ES-I3 (cell line): ENCODE measurements around the gene MACROH2A1.

Experiments
- H3K36me3 ChIP-seq: 2 replicates; pipeline ENCODE4 v1.6.1; 2013; ENCODE audit warnings: mild to moderate bottlenecking, low read length, control low read depth, moderate library complexity; ENCODE audit not compliant: insufficient read depth
- H3K4me1 ChIP-seq: 2 replicates; pipeline ENCODE4 v1.6.1; 2013; ENCODE audit warnings: mild to moderate bottlenecking, control low read depth, low read length; ENCODE audit not compliant: insufficient read depth
- H3K9ac ChIP-seq: 2 replicates; pipeline ENCODE4 v1.6.1; 2013; ENCODE audit warnings: low read depth, mild to moderate bottlenecking, low read length, moderate library complexity
- H3K9me3 ChIP-seq: 2 replicates; pipeline ENCODE4 v1.6.1; 2013; ENCODE audit warnings: mild to moderate bottlenecking, low read length, moderate library complexity; ENCODE audit not compliant: control insufficient read depth, insufficient read depth

Gene MACROH2A1

DNA sequence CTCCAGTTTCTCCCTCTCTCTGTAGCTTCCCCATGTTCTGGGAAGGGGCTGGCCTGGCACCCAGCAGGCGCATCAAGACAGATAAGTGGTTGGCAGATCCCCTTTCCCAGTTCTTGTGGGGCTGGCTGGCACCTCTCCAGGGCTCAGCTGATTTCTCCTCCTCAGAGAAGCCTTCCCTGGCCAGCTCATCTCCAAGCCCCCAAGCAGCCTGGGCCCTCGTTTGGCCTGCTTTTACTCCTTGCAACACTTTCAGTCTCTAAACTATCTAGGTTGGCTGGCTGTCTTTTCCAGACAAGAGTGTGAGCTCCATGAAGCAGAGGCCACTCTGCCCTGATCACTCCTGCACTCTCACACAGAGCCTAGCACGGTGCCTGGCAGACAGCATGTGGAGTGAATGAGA is 13.5 kb downstream of the MACROH2A1 start:
- H3K9me3 ChIP-seq: no peaks in the 10 kb centered on the region
- H3K36me3 ChIP-seq: no peaks in the 10 kb centered on the region; the same call in 1 of the 2 replicates
- no peak overlapping the region for H3K9ac ChIP-seq
- H3K4me1 ChIP-seq: no peaks in the 10 kb centered on the region

DNA sequence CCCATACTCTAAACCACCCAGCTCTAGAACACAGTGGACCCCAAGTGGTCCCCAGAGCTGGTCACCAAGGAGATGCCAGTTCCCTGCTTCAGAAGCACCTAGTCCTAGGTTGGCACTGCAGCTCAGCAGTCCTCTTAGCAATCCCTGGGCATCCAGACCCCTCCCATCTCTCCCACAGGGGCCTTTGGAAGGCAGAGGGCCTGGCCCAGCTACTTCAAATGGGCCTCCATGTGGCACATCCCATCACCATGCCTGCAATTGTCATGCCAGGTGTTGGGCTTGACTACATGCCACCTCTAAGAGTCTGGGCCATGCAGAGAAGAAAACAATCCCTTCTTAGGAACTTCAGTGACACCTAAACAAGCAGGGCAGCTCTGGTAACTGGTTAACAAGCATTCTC is 14.1 kb downstream of the MACROH2A1 start:
- Histone ChIP-seq H3K4me1 (no peaks in the 10 kb centered on the region), H3K9me3 (no peaks in the 10 kb centered on the region), H3K36me3 (no peaks in the 10 kb centered on the region; the same call in 1 of the 2 replicates), H3K9ac (no peak overlapping the region)

DNA sequence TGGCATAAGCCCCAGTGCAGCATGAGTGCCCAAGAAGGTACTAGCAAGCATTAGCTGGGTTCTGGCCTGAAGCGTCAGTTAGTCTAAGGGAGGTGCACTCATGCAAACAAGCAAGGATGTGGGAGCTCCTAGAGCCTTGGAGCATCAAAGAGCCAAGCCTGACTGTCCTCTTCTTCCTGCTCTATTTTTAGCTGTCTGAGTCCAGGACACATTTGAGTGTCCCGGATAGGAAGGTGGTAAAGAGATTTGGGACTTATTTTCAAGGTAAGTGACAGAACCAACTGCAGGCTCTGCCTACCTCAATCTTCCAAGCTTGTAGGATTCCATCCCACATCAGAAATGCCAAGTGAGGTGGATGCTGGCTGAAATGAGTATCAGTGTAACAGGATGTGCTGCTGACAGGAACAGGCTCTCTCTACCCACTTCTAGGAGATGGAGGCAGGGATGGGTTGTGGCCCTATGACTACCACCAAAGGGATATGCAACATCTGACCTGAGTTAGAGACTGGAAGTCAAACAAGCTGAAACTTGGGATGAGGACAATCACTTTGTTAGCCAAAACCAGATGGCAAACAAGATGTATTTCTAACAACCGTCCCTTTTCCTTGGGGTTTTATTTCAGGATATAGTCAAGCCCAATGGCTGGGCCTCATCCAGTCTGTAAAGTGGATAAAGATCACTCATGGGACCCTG is 15.1 kb downstream of the MACROH2A1 start:
- Histone ChIP-seq H3K9me3 (no peaks in the 10 kb centered on the region), H3K36me3 (no peaks in the 10 kb centered on the region; the same call in 1 of the 2 replicates), H3K9ac (no peak overlapping the region), H3K4me1 (no peaks in the 10 kb centered on the region)

GRCh38 chr5:135382981-135383380 is 16.1 kb downstream of the MACROH2A1 start:
- Histone ChIP-seq H3K9ac (no peak overlapping the region), H3K36me3 (no peaks in the 10 kb centered on the region; the same call in 1 of the 2 replicates), H3K4me1 (no peaks in the 10 kb centered on the region), H3K9me3 (no peaks in the 10 kb centered on the region)

DNA sequence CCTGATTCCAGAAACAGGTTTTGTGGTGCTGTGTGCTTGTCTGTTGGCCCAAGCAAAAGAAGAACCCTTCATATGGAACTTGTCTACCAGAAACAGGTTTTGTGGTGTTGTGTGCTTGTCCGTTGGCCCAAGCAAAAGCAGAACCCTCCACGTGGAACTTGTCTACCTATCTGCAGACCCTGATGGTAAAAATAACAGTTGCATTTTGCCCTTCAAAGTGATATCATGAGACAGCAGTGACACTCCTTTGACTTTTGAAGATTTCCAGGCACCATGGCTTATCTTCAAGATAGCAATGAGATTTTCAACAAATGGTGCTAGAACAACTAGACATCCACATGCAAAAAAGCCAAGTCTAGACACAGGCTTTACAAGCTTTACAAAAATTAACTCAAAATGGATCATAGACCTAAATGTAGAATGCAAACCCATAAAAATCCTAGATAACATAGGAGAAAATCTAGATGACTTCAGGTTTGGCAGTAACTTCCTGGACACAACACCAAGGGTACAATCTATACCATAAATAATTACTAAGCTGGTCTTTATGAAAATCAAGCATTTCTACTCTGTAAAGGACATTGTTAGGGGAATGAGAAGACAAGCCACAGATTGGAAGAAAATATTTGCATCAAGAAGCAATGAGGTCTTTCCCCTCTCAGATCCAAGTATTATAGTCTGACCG is 16.8 kb downstream of the MACROH2A1 start:
- no peaks in the 10 kb centered on the region for H3K4me1 ChIP-seq
- no peak overlapping the region for H3K9ac ChIP-seq
- no peaks in the 10 kb centered on the region for H3K9me3 ChIP-seq
- H3K36me3 ChIP-seq: no peaks in the 10 kb centered on the region; the same call in 1 of the 2 replicates

- H3K9ac ChIP-seq: no peak overlapping the region
- H3K4me1 ChIP-seq: no peaks in the 10 kb centered on the region
- H3K36me3 ChIP-seq: no peaks in the 10 kb centered on the region; the same call in 1 of the 2 replicates
- H3K9me3 ChIP-seq: no peaks in the 10 kb centered on the region
Measured at GRCh38 chr5:135379046-135379654, 19.9 kb downstream of the MACROH2A1 start.

- H3K9me3 ChIP-seq: no peaks in the 10 kb centered on the region
- H3K4me1 ChIP-seq: no peaks in the 10 kb centered on the region
- no peak overlapping the region for H3K9ac ChIP-seq
- no peaks in the 10 kb centered on the region; the same call in 1 of the 2 replicates for H3K36me3 ChIP-seq
Measured at GRCh38 chr5:135377751-135378680, 21.0 kb downstream of the MACROH2A1 start.

DNA sequence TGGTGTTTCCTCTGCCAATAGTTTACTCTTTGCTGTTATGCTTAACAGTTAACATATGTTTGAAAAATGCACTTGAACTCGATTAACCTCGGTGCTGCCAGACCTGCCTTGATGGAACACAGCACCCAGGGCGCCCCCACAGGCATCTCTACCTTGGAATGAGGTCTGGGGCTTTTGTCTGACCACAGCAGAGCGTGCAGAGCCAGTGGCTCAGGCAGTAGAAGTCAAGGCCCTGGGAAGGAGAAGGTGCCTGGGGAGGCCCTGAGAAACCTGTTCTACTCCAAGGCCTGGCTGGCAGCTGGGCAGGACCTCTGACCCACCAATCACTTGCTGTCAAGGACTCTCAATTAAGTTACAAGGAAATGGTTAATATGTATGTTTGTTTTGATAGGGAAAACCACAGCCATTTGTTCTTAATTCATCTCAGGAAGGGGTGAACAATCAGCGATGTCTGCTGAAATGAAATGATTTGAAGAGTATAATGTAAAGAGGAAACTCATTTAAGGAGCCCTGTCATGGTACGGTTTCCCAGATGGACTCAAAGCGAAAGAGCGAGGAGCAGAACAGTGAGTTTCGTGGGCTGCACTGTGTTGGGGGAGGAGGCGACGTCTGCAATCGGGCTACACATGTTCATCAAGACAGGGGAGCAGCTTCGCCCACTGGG is 21.9 kb downstream of the MACROH2A1 start:
- H3K9me3 ChIP-seq: no peaks in the 10 kb centered on the region
- H3K4me1 ChIP-seq: no peaks in the 10 kb centered on the region
- no peak overlapping the region for H3K9ac ChIP-seq
- no peaks in the 10 kb centered on the region for H3K36me3 ChIP-seq

- no peaks in the 10 kb centered on the region for H3K4me1 ChIP-seq
- H3K9me3 ChIP-seq: no peaks in the 10 kb centered on the region
- no peaks in the 10 kb centered on the region for H3K36me3 ChIP-seq
- H3K9ac ChIP-seq: no peak overlapping the region
Measured at GRCh38 chr5:135375040-135375793, 23.8 kb downstream of the MACROH2A1 start.

GRCh38 chr5:135373736-135374515 is 25.1 kb downstream of the MACROH2A1 start:
- H3K9me3 ChIP-seq: no peaks in the 10 kb centered on the region
- no peaks in the 10 kb centered on the region for H3K4me1 ChIP-seq
- H3K36me3 ChIP-seq: no peaks in the 10 kb centered on the region; the same call in 1 of the 2 replicates
- no peak overlapping the region for H3K9ac ChIP-seq

GRCh38 chr5:135372654-135373381 is 26.2 kb downstream of the MACROH2A1 start:
- no peaks in the 10 kb centered on the region; the same call in 1 of the 2 replicates for H3K36me3 ChIP-seq
- no peak overlapping the region for H3K9ac ChIP-seq
- no peaks in the 10 kb centered on the region for H3K9me3 ChIP-seq
- no peaks in the 10 kb centered on the region for H3K4me1 ChIP-seq

DNA sequence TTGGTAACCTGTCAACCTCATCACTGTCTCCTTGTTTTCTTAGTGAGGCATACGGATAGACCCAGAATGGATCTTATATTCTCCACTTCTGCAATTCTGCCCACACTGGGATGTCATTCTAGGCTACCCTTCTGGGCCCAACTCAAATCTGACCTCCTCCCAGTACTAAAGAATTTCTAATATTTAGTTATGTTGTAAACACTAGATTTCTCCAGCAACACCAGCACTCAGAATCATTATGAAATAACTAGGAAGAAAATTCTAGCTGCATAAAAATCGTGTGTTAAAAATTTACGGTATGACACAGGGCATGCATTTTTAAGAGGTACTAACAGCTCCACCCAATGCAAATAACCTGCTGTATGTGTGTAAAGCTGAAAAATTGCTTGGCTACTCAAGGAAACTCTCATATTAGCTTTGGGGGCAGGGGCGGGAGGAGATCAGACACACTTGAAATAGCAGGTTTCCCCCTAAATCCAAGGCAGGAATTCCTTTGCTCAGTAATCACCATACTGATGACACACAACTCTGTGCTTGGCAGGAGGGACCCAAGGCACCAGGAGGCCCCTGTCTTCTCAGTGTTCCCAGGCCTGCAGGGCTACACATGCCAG is 27.3 kb downstream of the MACROH2A1 start:
- Histone ChIP-seq H3K9ac (no peak overlapping the region), H3K4me1 (no peaks in the 10 kb centered on the region), H3K9me3 (no peaks in the 10 kb centered on the region), H3K36me3 (no peaks in the 10 kb centered on the region; the same call in 1 of the 2 replicates)
